Activated CD8-positive, alpha-beta T cell treated with anti-CD3 and anti-CD28 coated beads for 36 hours (primary cell): ENCODE measurements around the gene PDE6H. TPM values are rescaled to one million over a fixed set of nuclear protein-coding genes. Genes with fewer than 3 reads are reported as not detected.

ENCODE experiments used
- ATAC-seq: fragments of 200-7000 bp; cut with Tn5 transposase; one replicate; pipeline ENCODE4 v1.10.0; 2021; ENCODE audit warnings: mild to moderate bottlenecking, moderate library complexity
- CTCF ChIA-PET: fragments of 350-600 bp; sonication (Branson Sonifier 250); formaldehyde crosslinking; loops from one replicate; lab custom pipeline; 2021; ENCODE audit warnings: antibody characterized with exemption; lab: Charles Lee
- POLR2A ChIA-PET: fragments of 350-600 bp; sonication (Branson Sonifier 250); formaldehyde crosslinking; loops from one replicate; lab custom pipeline; 2021; ENCODE audit warnings: antibody characterized with exemption; lab: Charles Lee
- DNase-seq: peaks from one replicate; pipeline ENCODE4 v3.0.0-alpha.2; 2020
- H3K27ac Mint-ChIP-seq: one replicate; pipeline ENCODE4 v1.8.0; 2021; ENCODE audit warnings: mild to moderate bottlenecking, mixed read lengths
- H3K27me3 Mint-ChIP-seq: one replicate; pipeline ENCODE4 v1.8.0; 2021; ENCODE audit warnings: mixed read lengths
- H3K36me3 Mint-ChIP-seq: one replicate; pipeline ENCODE4 v1.8.0; 2021; ENCODE audit warnings: low read depth, mixed read lengths
- H3K4me1 Mint-ChIP-seq: one replicate; pipeline ENCODE4 v1.8.0; 2021; ENCODE audit warnings: low read depth, mixed read lengths
- H3K4me3 Mint-ChIP-seq: one replicate; pipeline ENCODE4 v1.8.0; 2021; ENCODE audit warnings: mild to moderate bottlenecking, moderate library complexity, mixed read lengths
- H3K9me3 Mint-ChIP-seq: one replicate; pipeline ENCODE4 v1.8.0; 2021; ENCODE audit warnings: mixed read lengths
- intact Hi-C: fragments of 100-400 bp; cut with micrococcal nuclease; formaldehyde crosslinking; loops from one replicate; pipeline ENCODE4 v1.10.0; 2022
- total RNA-seq, 2 experiments: library from RNA; stranded (reverse); gene quantifications; one replicate each; pipeline ENCODE4 v1.2.3, GENCODE V29; 2021
- TF ChIP-seq, protein P1 (sequence below): fragments of 200-600 bp; IDR thresholded peaks from one replicate; pipeline ENCODE4 v1.8.0; 2022; ENCODE audit warnings: antibody characterized with exemption, mild to moderate bottlenecking

PDE6H gene
- total RNA-seq, 2 experiments from 2014 or later, result not detected

GRCh38 chr12:14930299-14930698 is 42.5 kb upstream of the PDE6H start:
- Mint-ChIP-seq H3K4me1 (peaks cover 6% of the 10 kb centered on the region), H3K36me3 (peaks cover 32% of the 10 kb centered on the region), H3K27ac (no peak overlapping the region), H3K27me3 (no peaks in the 10 kb centered on the region), H3K4me3 (no peak overlapping the region), H3K9me3 (no peaks in the 10 kb centered on the region)
- TF ChIP-seq, protein P1, sequence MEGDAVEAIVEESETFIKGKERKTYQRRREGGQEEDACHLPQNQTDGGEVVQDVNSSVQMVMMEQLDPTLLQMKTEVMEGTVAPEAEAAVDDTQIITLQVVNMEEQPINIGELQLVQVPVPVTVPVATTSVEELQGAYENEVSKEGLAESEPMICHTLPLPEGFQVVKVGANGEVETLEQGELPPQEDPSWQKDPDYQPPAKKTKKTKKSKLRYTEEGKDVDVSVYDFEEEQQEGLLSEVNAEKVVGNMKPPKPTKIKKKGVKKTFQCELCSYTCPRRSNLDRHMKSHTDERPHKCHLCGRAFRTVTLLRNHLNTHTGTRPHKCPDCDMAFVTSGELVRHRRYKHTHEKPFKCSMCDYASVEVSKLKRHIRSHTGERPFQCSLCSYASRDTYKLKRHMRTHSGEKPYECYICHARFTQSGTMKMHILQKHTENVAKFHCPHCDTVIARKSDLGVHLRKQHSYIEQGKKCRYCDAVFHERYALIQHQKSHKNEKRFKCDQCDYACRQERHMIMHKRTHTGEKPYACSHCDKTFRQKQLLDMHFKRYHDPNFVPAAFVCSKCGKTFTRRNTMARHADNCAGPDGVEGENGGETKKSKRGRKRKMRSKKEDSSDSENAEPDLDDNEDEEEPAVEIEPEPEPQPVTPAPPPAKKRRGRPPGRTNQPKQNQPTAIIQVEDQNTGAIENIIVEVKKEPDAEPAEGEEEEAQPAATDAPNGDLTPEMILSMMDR, result no peak
- DNase-seq (no peak), ATAC-seq (no peak)
- POLR2A ChIA-PET, result no interaction called here
- CTCF ChIA-PET, result no interaction called here
- intact Hi-C loops, result no loop called here

- Mint-ChIP-seq H3K4me3 (no peak overlapping the region), H3K27me3 (no peaks in the 10 kb centered on the region), H3K36me3 (peaks cover 34% of the 10 kb centered on the region), H3K9me3 (no peaks in the 10 kb centered on the region), H3K27ac (no peak overlapping the region), H3K4me1 (peaks cover 6% of the 10 kb centered on the region)
- CTCF ChIA-PET, result no interaction called here
- intact Hi-C loops, result no loop called here
- POLR2A ChIA-PET, result interaction anchor here (0.7 to 1.4 kb wide), 2 partner anchors 18 to 30 kb away, joined by 3 to 4 read pairs; partner anchors contain the start of gene ARHGDIB
- no peak for DNase-seq
- ATAC-seq, result no peak
- TF ChIP-seq, protein P1, result no peak
These were observed 41.5 kb upstream of the PDE6H start for GRCh38 chr12:14931359-14931758.

- Mint-ChIP-seq H3K27me3 (no peaks in the 10 kb centered on the region), H3K36me3 (peaks cover 40% of the 10 kb centered on the region), H3K4me1 (peaks cover 11% of the 10 kb centered on the region), H3K27ac (no peak overlapping the region), H3K4me3 (no peak overlapping the region), H3K9me3 (no peaks in the 10 kb centered on the region)
- TF ChIP-seq, protein P1, result no peak
- intact Hi-C loops, result no loop called here
- CTCF ChIA-PET, result no interaction called here
- ATAC-seq (peak; percentile 24), DNase-seq (no peak)
- POLR2A ChIA-PET, result interaction anchor here (0.7 to 1.4 kb wide), 2 partner anchors 19 to 30 kb away, joined by 3 to 4 read pairs; partner anchors contain the start of gene ARHGDIB
These were observed 40.9 kb upstream of the PDE6H start for GRCh38 chr12:14931791-14932560.

GRCh38 chr12:14934511-14934910 is 38.3 kb upstream of the PDE6H start:
- Mint-ChIP-seq H3K27ac (no peak overlapping the region), H3K9me3 (peaks cover 1% of the 10 kb centered on the region), H3K36me3 (peaks cover 55% of the 10 kb centered on the region), H3K4me3 (no peak overlapping the region), H3K27me3 (no peaks in the 10 kb centered on the region), H3K4me1 (peaks cover 34% of the 10 kb centered on the region)
- intact Hi-C loops, result no loop called here
- ChIA-PET CTCF (interaction anchor here (0.9 to 1.3 kb wide), 4 partner anchors 9 to 61 kb away, joined by 3 to 4 read pairs (median 4); no protein-coding TSS in a partner anchor), POLR2A (interaction anchor here (0.9 kb wide), 1 partner anchor 13 kb away, joined by 3 read pairs; no protein-coding TSS in a partner anchor)
- DNase-seq (no peak), ATAC-seq (no peak)
- TF ChIP-seq, protein P1, result no peak

GRCh38 chr12:14935031-14935430 is 37.8 kb upstream of the PDE6H start:
- H3K27me3 Mint-ChIP-seq, result no peaks in the 10 kb centered on the region
- ChIA-PET POLR2A (no interaction called here), CTCF (interaction anchor here (1.2 to 1.3 kb wide), 2 partner anchors 22 to 60 kb away, joined by 4 read pairs; no protein-coding TSS in a partner anchor)
- TF ChIP-seq, protein P1, result no peak
- ATAC-seq (no peak), DNase-seq (no peak)
- H3K4me1 Mint-ChIP-seq, result peaks cover 39% of the 10 kb centered on the region
- H3K36me3 Mint-ChIP-seq, result peaks cover 60% of the 10 kb centered on the region
- peak overlapping the region; percentile 34 for H3K27ac Mint-ChIP-seq
- H3K4me3 Mint-ChIP-seq, result no peak overlapping the region
- H3K9me3 Mint-ChIP-seq, result peaks cover 3% of the 10 kb centered on the region
- intact Hi-C loops, result no loop called here
